ENCODE measurements around the gene RAB5IF. TPM values are rescaled to one million over a fixed set of nuclear protein-coding genes. Genes with fewer than 3 reads are reported as not detected.
A peak's percentile ranks its signal among the peaks of the same experiment; 100 is the strongest.
"Not testable (repeated sequence)": the region's sequence is repeated elsewhere in the genome, so short reads cannot be mapped to it uniquely, and the experiment has no call there.

The RAB5IF gene, protein sequence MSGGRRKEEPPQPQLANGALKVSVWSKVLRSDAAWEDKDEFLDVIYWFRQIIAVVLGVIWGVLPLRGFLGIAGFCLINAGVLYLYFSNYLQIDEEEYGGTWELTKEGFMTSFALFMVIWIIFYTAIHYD
- polyA plus RNA-seq (2013): 126 and 142 TPM in 2 replicates

DNA sequence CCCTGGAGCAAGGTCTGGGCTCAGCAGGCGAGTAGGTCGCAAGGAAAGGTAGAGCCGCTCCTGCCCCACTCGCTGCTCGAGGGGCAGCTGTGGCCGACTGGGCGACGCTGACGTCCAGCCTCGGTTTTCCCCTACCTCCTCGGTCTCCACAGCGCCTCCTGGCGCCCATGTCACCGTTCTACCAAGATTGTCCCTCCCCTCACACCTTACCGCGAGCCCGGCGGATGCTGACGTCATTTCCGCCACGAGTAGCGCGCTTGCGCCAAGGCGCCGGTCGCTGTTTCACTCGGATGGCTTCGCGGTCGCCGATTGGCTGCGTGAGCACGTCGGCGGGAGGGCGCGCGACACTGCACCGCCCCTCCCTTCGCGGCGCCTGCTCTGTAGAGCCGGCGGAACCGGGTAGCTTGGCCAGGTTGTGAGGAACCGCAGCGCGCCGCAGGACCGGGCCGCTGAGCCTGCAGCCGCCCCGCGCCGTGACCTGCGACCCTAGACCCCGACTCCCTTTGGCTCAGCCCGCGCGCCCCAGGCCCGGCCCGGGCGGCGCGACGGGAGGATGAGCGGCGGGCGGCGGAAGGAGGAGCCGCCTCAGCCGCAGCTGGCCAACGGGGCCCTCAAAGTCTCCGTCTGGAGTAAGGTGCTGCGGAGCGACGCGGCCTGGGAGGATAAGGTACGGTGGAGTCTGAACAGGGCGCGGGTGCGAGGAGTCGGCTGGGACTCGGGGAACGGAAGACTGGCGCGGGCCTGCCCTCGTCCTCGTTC, at the start of gene RAB5IF:
Gene RAB5IF, plus strand, starts transcription at position 381 of the 759 bp plus-strand sequence. Its CDS starts 173 bp downstream, at position 554.
- H3K27me3 ChIP-seq (ENCODE audit: insufficient read depth, low read length): no peaks in the 10 kb centered on the region
- peak; percentile 99 to 100 for DNase-seq
- H4K8ac ChIP-seq (ENCODE audit: low read depth, low read length): peak within 1 kb of the TSS; percentile 93
- peak within 1 kb of the TSS; percentile 37 for H3K27ac ChIP-seq (ENCODE audit: low read depth, low read length)
- peak within 1 kb of the TSS; percentile 15 for H2BK12ac ChIP-seq (ENCODE audit: low read length)
- H3K18ac ChIP-seq (ENCODE audit: low read length): peak within 1 kb of the TSS; percentile 85
- peaks cover 23 to 24% of the 10 kb centered on the region in 2 experiments for H3K36me3 ChIP-seq (ENCODE audit: control insufficient read depth in 1 of 2, insufficient read depth in 2 of 2, low read length in 2 of 2)
- H3K14ac ChIP-seq (ENCODE audit: low read length): peak within 1 kb of the TSS; percentile 93
- H2BK5ac ChIP-seq (ENCODE audit: low read depth, low read length, poor library complexity): peak within 1 kb of the TSS; percentile 67
- peaks cover 2% of the 10 kb centered on the region for H3K9me3 ChIP-seq (ENCODE audit: insufficient read depth, low read depth, low read length)
- H3K4ac ChIP-seq (ENCODE audit: low read depth, low read length): peak within 1 kb of the TSS; percentile 64
- peak within 1 kb of the TSS; percentile 86 for H4K12ac ChIP-seq (ENCODE audit: low read depth, low read length)
- no CpG with 5 or more reads among the region's 90 CpGs for WGBS (ENCODE audit: extremely low coverage, insufficient coverage, insufficient read length)
- peak within 1 kb of the TSS; percentile 76 for H3K4me2 ChIP-seq (ENCODE audit: low read length)
- H3K79me1 ChIP-seq (ENCODE audit: low read length): peaks cover 11% of the 10 kb centered on the region
- H3K23ac ChIP-seq (ENCODE audit: low read length): no peak within 1 kb of the TSS
- peak within 1 kb of the TSS; percentile 91 for H2BK120ac ChIP-seq (ENCODE audit: insufficient read depth, low read length, poor library complexity)
- H2AFZ ChIP-seq (ENCODE audit: insufficient read depth, low read length, poor library complexity): peak within 1 kb of the TSS; percentile 84
- peak within 1 kb of the TSS; percentile 98 for H3K4me3 ChIP-seq (ENCODE audit: low read depth, low read length)
- peaks cover 7 to 11% of the 10 kb centered on the region in 2 experiments for H3K4me1 ChIP-seq (ENCODE audit: control insufficient read depth in 1 of 2, insufficient read depth in 2 of 2, low read length in 2 of 2)
- peak within 1 kb of the TSS; percentile 77 for H4K91ac ChIP-seq (ENCODE audit: low read depth, low read length)
- H3K9ac ChIP-seq (ENCODE audit: low read length): peak within 1 kb of the TSS; percentile 95
- H3K79me2 ChIP-seq (ENCODE audit: control insufficient read depth, insufficient read depth, low read length, poor library complexity): peaks cover 13% of the 10 kb centered on the region
- peak within 1 kb of the TSS; percentile 62 for H2AK5ac ChIP-seq (ENCODE audit: low read length)

DNA sequence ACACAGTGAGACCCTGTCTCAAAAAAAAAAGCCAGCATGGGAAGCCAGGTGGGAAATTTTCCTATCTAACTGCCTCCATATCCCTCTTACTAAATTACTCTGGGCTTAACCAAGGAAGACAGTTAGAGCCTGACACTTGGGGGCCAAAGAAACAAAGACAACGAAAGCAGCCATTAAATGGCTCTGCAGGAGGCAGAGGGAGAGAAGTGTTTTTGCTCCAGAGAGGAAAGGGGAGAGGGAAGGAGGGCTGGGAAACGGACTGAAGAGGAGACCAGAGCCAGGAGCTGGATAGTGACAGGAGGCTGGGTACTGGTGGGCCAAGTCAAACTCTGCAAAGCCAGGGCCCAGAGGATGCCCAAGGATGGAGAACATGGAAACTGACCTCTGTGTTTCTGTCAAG, 42.9 kb upstream of the RAB5IF start:
- Histone ChIP-seq H3K14ac (ENCODE audit: low read length) (no peak overlapping the region), H3K9ac (ENCODE audit: low read length) (no peak overlapping the region), H4K12ac (ENCODE audit: low read depth, low read length) (no peak overlapping the region), H3K4me1 (ENCODE audit: control insufficient read depth in 1 of 2, insufficient read depth in 2 of 2, low read length in 2 of 2) (no peaks in the 10 kb centered on the region), H3K79me1 (ENCODE audit: low read length) (no peaks in the 10 kb centered on the region), H3K27me3 (ENCODE audit: insufficient read depth, low read length) (no peaks in the 10 kb centered on the region), H3K79me2 (ENCODE audit: control insufficient read depth, insufficient read depth, low read length, poor library complexity) (no peaks in the 10 kb centered on the region), H4K8ac (ENCODE audit: low read depth, low read length) (no peak overlapping the region), H2AFZ (ENCODE audit: insufficient read depth, low read length, poor library complexity) (no peak overlapping the region), H3K4ac (ENCODE audit: low read depth, low read length) (no peak overlapping the region), H3K9me3 (ENCODE audit: insufficient read depth, low read depth, low read length) (peaks cover 3% of the 10 kb centered on the region), H3K27ac (ENCODE audit: low read depth, low read length) (no peak overlapping the region), H3K18ac (ENCODE audit: low read length) (no peak overlapping the region), H2BK5ac (ENCODE audit: low read depth, low read length, poor library complexity) (no peak overlapping the region), H3K36me3 (ENCODE audit: control insufficient read depth in 1 of 2, insufficient read depth in 2 of 2, low read length in 2 of 2) (no peaks in the 10 kb centered on the region), H4K91ac (ENCODE audit: low read depth, low read length) (no peak overlapping the region), H2AK5ac (ENCODE audit: low read length) (no peak overlapping the region), H2BK12ac (ENCODE audit: low read length) (no peak overlapping the region), H3K23ac (ENCODE audit: low read length) (no peak overlapping the region), H3K4me3 (ENCODE audit: low read depth, low read length) (no peak overlapping the region), H2BK120ac (ENCODE audit: insufficient read depth, low read length, poor library complexity) (no peak overlapping the region), H3K4me2 (ENCODE audit: low read length) (no peak overlapping the region)
- no CpG with 5 or more reads among the region's 2 CpGs for WGBS (ENCODE audit: extremely low coverage, insufficient coverage, insufficient read length)
- no peak for DNase-seq

DNA sequence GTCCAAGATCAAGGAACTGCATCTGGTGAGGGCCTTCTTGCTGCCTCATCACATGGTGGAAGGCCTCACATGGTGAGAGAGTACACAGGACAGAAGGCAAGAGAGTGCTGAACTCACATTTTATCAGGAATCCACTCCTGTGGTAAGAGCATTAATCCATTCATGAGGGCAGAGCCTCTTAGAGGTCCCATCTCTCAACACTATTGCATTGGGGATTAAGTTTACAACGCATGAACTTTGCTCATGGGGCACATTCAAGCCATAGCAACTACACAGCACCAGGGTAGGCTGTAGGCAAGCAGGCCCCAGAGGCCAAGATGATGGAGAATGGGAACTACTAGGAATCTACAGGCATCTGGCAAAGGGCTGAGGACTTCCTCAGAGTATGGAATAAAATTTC, 42.2 kb upstream of the RAB5IF start:
- Histone ChIP-seq H2BK12ac (ENCODE audit: low read length) (no peak overlapping the region), H3K18ac (ENCODE audit: low read length) (no peak overlapping the region), H4K12ac (ENCODE audit: low read depth, low read length) (no peak overlapping the region), H2BK120ac (ENCODE audit: insufficient read depth, low read length, poor library complexity) (no peak overlapping the region), H3K79me2 (ENCODE audit: control insufficient read depth, insufficient read depth, low read length, poor library complexity) (no peaks in the 10 kb centered on the region), H3K79me1 (ENCODE audit: low read length) (no peaks in the 10 kb centered on the region), H3K27ac (ENCODE audit: low read depth, low read length) (no peak overlapping the region), H4K8ac (ENCODE audit: low read depth, low read length) (no peak overlapping the region), H3K4me2 (ENCODE audit: low read length) (no peak overlapping the region), H4K91ac (ENCODE audit: low read depth, low read length) (no peak overlapping the region), H3K4me1 (ENCODE audit: control insufficient read depth in 1 of 2, insufficient read depth in 2 of 2, low read length in 2 of 2) (no peaks in the 10 kb centered on the region), H2AFZ (ENCODE audit: insufficient read depth, low read length, poor library complexity) (no peak overlapping the region), H3K36me3 (ENCODE audit: control insufficient read depth in 1 of 2, insufficient read depth in 2 of 2, low read length in 2 of 2) (no peaks in the 10 kb centered on the region), H3K9me3 (ENCODE audit: insufficient read depth, low read depth, low read length) (peaks cover 3% of the 10 kb centered on the region), H3K4ac (ENCODE audit: low read depth, low read length) (no peak overlapping the region), H3K4me3 (ENCODE audit: low read depth, low read length) (no peak overlapping the region), H2AK5ac (ENCODE audit: low read length) (no peak overlapping the region), H2BK5ac (ENCODE audit: low read depth, low read length, poor library complexity) (no peak overlapping the region), H3K9ac (ENCODE audit: low read length) (no peak overlapping the region), H3K23ac (ENCODE audit: low read length) (no peak overlapping the region), H3K14ac (ENCODE audit: low read length) (no peak overlapping the region), H3K27me3 (ENCODE audit: insufficient read depth, low read length) (no peaks in the 10 kb centered on the region)
- no peak for DNase-seq
- WGBS (ENCODE audit: extremely low coverage, insufficient coverage, insufficient read length): no CpG with 5 or more reads among the region's 1 CpG

- H4K91ac ChIP-seq (ENCODE audit: low read depth, low read length); H3K18ac ChIP-seq (ENCODE audit: low read length); H3K4me1 ChIP-seq (ENCODE audit: control insufficient read depth in 1 of 2, insufficient read depth in 2 of 2, low read length in 2 of 2); H4K8ac ChIP-seq (ENCODE audit: low read depth, low read length); H3K9ac ChIP-seq (ENCODE audit: low read length); H3K36me3 ChIP-seq (ENCODE audit: control insufficient read depth in 1 of 2, insufficient read depth in 2 of 2, low read length in 2 of 2); H3K14ac ChIP-seq (ENCODE audit: low read length); H3K4me3 ChIP-seq (ENCODE audit: low read depth, low read length); H3K79me2 ChIP-seq (ENCODE audit: control insufficient read depth, insufficient read depth, low read length, poor library complexity); H4K12ac ChIP-seq (ENCODE audit: low read depth, low read length); DNase-seq; H2AK5ac ChIP-seq (ENCODE audit: low read length); H3K4me2 ChIP-seq (ENCODE audit: low read length); H3K23ac ChIP-seq (ENCODE audit: low read length); H2BK12ac ChIP-seq (ENCODE audit: low read length); H3K27me3 ChIP-seq (ENCODE audit: insufficient read depth, low read length); H3K79me1 ChIP-seq (ENCODE audit: low read length); H3K9me3 ChIP-seq (ENCODE audit: insufficient read depth, low read depth, low read length); H2BK5ac ChIP-seq (ENCODE audit: low read depth, low read length, poor library complexity); H3K27ac ChIP-seq (ENCODE audit: low read depth, low read length); H2AFZ ChIP-seq (ENCODE audit: insufficient read depth, low read length, poor library complexity); H2BK120ac ChIP-seq (ENCODE audit: insufficient read depth, low read length, poor library complexity); H3K4ac ChIP-seq (ENCODE audit: low read depth, low read length): not testable (repeated sequence)
- WGBS (ENCODE audit: extremely low coverage, insufficient coverage, insufficient read length): no CpG with 5 or more reads among the region's 13 CpGs
Measured at GRCh38 chr20:36564078-36564725, 41.4 kb upstream of the RAB5IF start.
